H9 (cell line): ENCODE measurements around the gene LCNL1. TPM values are rescaled to one million over a fixed set of nuclear protein-coding genes. Genes with fewer than 3 reads are reported as not detected.

Experiments
- DNase-seq: peaks from one replicate; pipeline ENCODE4 v3.0.0-alpha.2; 2017
- H2AFZ ChIP-seq: one replicate; pipeline ENCODE4 v1.6.1; 2013; ENCODE audit warnings: mild to moderate bottlenecking, low read length, control low read depth, moderate library complexity
- H2AK5ac ChIP-seq: 2 replicates; pipeline ENCODE4 v1.6.1; 2013; ENCODE audit warnings: low read length, control low read depth, mixed read lengths; ENCODE audit not compliant: insufficient read length
- H2BK120ac ChIP-seq: one replicate; pipeline ENCODE4 v1.6.1; 2013; ENCODE audit warnings: low read depth, mild to moderate bottlenecking, low read length, control low read depth, inconsistent platforms; ENCODE audit not compliant: poor library complexity, severe bottlenecking
- H2BK12ac ChIP-seq: 2 replicates; pipeline ENCODE4 v1.6.1; 2013; ENCODE audit warnings: low read length, control low read depth, mixed read lengths, low read depth; ENCODE audit not compliant: insufficient read length
- H2BK15ac ChIP-seq: 2 replicates; pipeline ENCODE4 v1.6.1; 2013; ENCODE audit warnings: low read depth, low read length, control low read depth
- H2BK20ac ChIP-seq: one replicate; pipeline ENCODE4 v1.6.1; 2013; ENCODE audit warnings: low read depth, mild to moderate bottlenecking, low read length, control low read depth, inconsistent platforms; ENCODE audit not compliant: poor library complexity, severe bottlenecking
- H2BK5ac ChIP-seq: 2 replicates; pipeline ENCODE4 v1.6.1; 2013; ENCODE audit warnings: low read length, control low read depth, mixed read lengths; ENCODE audit not compliant: insufficient read length
- H3K14ac ChIP-seq: 2 replicates; pipeline ENCODE4 v1.6.1; 2013; ENCODE audit warnings: low read length, control low read depth; ENCODE audit not compliant: insufficient read depth
- H3K18ac ChIP-seq: 2 replicates; pipeline ENCODE4 v1.6.1; 2013; ENCODE audit warnings: low read depth, mild to moderate bottlenecking, mixed read lengths, low read length, control low read depth; ENCODE audit not compliant: insufficient read length
- H3K23ac ChIP-seq: 2 replicates; pipeline ENCODE4 v1.6.1; 2013; ENCODE audit warnings: low read length, control low read depth, mixed read lengths, low read depth; ENCODE audit not compliant: insufficient read length
- H3K23me2 ChIP-seq: 2 replicates; pipeline ENCODE4 v1.6.1; 2013; ENCODE audit warnings: low read depth, mild to moderate bottlenecking, mixed read lengths, low read length, control low read depth; ENCODE audit not compliant: insufficient read length, poor library complexity, severe bottlenecking
- H3K27ac ChIP-seq: 2 replicates; pipeline ENCODE4 v1.5.1; 2013; ENCODE audit warnings: low read length, control low read depth, mixed read lengths, low read depth; ENCODE audit not compliant: insufficient read length
- H3K27me3 ChIP-seq: 2 replicates; pipeline ENCODE4 v1.6.1; 2013; ENCODE audit warnings: low read length, control low read depth, inconsistent platforms; ENCODE audit not compliant: insufficient read depth
- H3K4ac ChIP-seq: 2 replicates; pipeline ENCODE4 v1.6.1; 2013; ENCODE audit warnings: low read depth, mild to moderate bottlenecking, control low read depth, inconsistent platforms, low read length, moderate library complexity
- H3K4me1 ChIP-seq: 2 replicates; pipeline ENCODE4 v1.6.1; 2013; ENCODE audit warnings: low read length, control low read depth, inconsistent platforms; ENCODE audit not compliant: insufficient read depth
- H3K4me2 ChIP-seq: 2 replicates; pipeline ENCODE4 v1.6.1; 2013; ENCODE audit warnings: low read length, control low read depth, mixed read lengths; ENCODE audit not compliant: insufficient read length, insufficient read depth
- H3K56ac ChIP-seq: 2 replicates; pipeline ENCODE4 v1.6.1; 2013; ENCODE audit warnings: low read depth, mild to moderate bottlenecking, mixed read lengths, low read length, control low read depth; ENCODE audit not compliant: insufficient read length
- H3K79me1 ChIP-seq: 2 replicates; pipeline ENCODE4 v1.6.1; 2013; ENCODE audit warnings: low read depth, mild to moderate bottlenecking, moderate library complexity, low read length, control low read depth, inconsistent platforms; ENCODE audit not compliant: insufficient read depth, poor library complexity, severe bottlenecking
- H3K79me2 ChIP-seq: 2 replicates; pipeline ENCODE4 v1.6.1; 2013; ENCODE audit warnings: low read length, control low read depth, inconsistent platforms; ENCODE audit not compliant: insufficient read depth
- H3K9ac ChIP-seq: 2 replicates; pipeline ENCODE4 v1.6.1; 2013; ENCODE audit warnings: low read length, control low read depth, mixed read lengths; ENCODE audit not compliant: insufficient read length; ENCODE audit errors: extremely low read depth
- H3K9me3 ChIP-seq: one replicate; pipeline ENCODE4 v1.6.1; 2013; ENCODE audit warnings: low read depth, low read length, inconsistent platforms; ENCODE audit not compliant: control insufficient read depth
- H3T11ph ChIP-seq: one replicate; pipeline ENCODE4 v1.6.1; 2013; ENCODE audit warnings: mild to moderate bottlenecking, low read length, control low read depth, inconsistent platforms
- H4K20me1 ChIP-seq: one replicate; pipeline ENCODE4 v1.6.1; 2013; ENCODE audit not compliant: control insufficient read depth, insufficient read length, insufficient read depth
- H4K5ac ChIP-seq: 2 replicates; pipeline ENCODE4 v1.6.1; 2013; ENCODE audit warnings: low read depth, mild to moderate bottlenecking, mixed read lengths, low read length, control low read depth; ENCODE audit not compliant: insufficient read length
- H4K8ac ChIP-seq: replicated peaks from 2 replicates; pipeline ENCODE4 v1.6.1; 2013; ENCODE audit warnings: low read length, control low read depth, mixed read lengths, low read depth; ENCODE audit not compliant: insufficient read length
- H4K91ac ChIP-seq: 2 replicates; pipeline ENCODE4 v1.6.1; 2013; ENCODE audit warnings: low read depth, mild to moderate bottlenecking, moderate library complexity, mixed read lengths, low read length, control low read depth; ENCODE audit not compliant: insufficient read length
- H3K27ac Mint-ChIP-seq, 3 experiments: 2 replicates in 2 of 3; 3 replicates in 1 of 3; pipeline ENCODE4 v1.8.0; 2020 to 2021; ENCODE audit warnings: mixed read lengths in 3 of 3, mild to moderate bottlenecking in 1 of 3, moderate library complexity in 1 of 3
- H3K27me3 Mint-ChIP-seq: 2 replicates; pipeline ENCODE4 v1.8.0; 2021; ENCODE audit warnings: low read depth, mild to moderate bottlenecking, moderate library complexity, mixed read lengths
- H3K36me3 Mint-ChIP-seq, 3 experiments: 2 replicates in 2 of 3; 3 replicates in 1 of 3; pipeline ENCODE4 v1.8.0; 2020 to 2021; ENCODE audit warnings: low read depth in 3 of 3, mixed read lengths in 3 of 3; ENCODE audit not compliant: insufficient read depth in 1 of 3
- H3K4me1 Mint-ChIP-seq, 2 experiments: 2 replicates each; pipeline ENCODE4 v1.8.0; 2020; ENCODE audit warnings: mixed read lengths in 2 of 2
- H3K4me3 Mint-ChIP-seq, 2 experiments: 2 replicates in 1 of 2; 3 replicates in 1 of 2; pipeline ENCODE4 v1.8.0; 2020 to 2021; ENCODE audit warnings: mild to moderate bottlenecking in 2 of 2, mixed read lengths in 2 of 2, moderate library complexity in 1 of 2
- H3K9me3 Mint-ChIP-seq, 2 experiments: 2 replicates in 1 of 2; 3 replicates in 1 of 2; pipeline ENCODE4 v1.8.0; 2020; ENCODE audit warnings: mild to moderate bottlenecking in 2 of 2, mixed read lengths in 2 of 2, moderate library complexity in 1 of 2
- CTCF ChIP-seq: fragments of 200-600 bp; sonication (generic); conservative IDR thresholded peaks from 3 replicates; pipeline ENCODE4 v1.8.0; 2021; ENCODE audit warnings: antibody characterized with exemption, mild to moderate bottlenecking
- WGBS: extraction: QIAGEN DNeasy Blood & Tissue Kit; methylation state at CpG from one replicate; pipeline ENCODE4 v1.1.7; 2013; ENCODE audit warnings: missing lambda C conversion rate, low lambda C conversion rate, mixed read lengths; ENCODE audit not compliant: insufficient read length; ENCODE audit errors: extremely low coverage; 5-methylcytosine and 5-hydroxymethylcytosine counted together
- total RNA-seq: library from RNA; stranded (reverse); gene quantifications from 2 replicates; pipeline ENCODE4 v1.2.1, GENCODE V29; 2021

Gene LCNL1
- total RNA-seq, 1 experiment from 2014 or later = 0.20 TPM

- Histone ChIP-seq H3K14ac (no peak overlapping the region), H2BK120ac (no peak overlapping the region), H3K79me1 (no peaks in the 10 kb centered on the region), H3K9ac (no peak overlapping the region), H3K18ac (no peak overlapping the region), H3K4me2 (no peak overlapping the region), H2BK12ac (no peak overlapping the region), H2BK20ac (no peak overlapping the region), H4K5ac (no peak overlapping the region), H2AFZ (no peak overlapping the region), H4K20me1 (no peaks in the 10 kb centered on the region), H4K91ac (no peak overlapping the region), H3K27me3 (no peaks in the 10 kb centered on the region), H2AK5ac (no peak overlapping the region), H3K23ac (no peak overlapping the region), H3K23me2 (no peaks in the 10 kb centered on the region), H3K4ac (no peak overlapping the region), H2BK5ac (no peak overlapping the region), H4K8ac (no peak overlapping the region), H3K79me2 (no peaks in the 10 kb centered on the region), H3K56ac (no peak overlapping the region), H3K9me3 (no peaks in the 10 kb centered on the region), H3K27ac (no peak overlapping the region), H2BK15ac (no peak overlapping the region), H3T11ph (no peak overlapping the region), H3K4me1 (no peaks in the 10 kb centered on the region)
- Mint-ChIP-seq H3K4me1 (peaks cover 9 to 12% of the 10 kb centered on the region in 2 experiments), H3K9me3 (peaks cover 8 to 9% of the 10 kb centered on the region in 2 experiments), H3K27me3 (peaks cover 15% of the 10 kb centered on the region), H3K36me3 (peaks cover 3 to 6% (median 5%) of the 10 kb centered on the region in 3 experiments; a peak in 5 of 7 replicates), H3K27ac (no peak overlapping the region), H3K4me3 (no peak overlapping the region)
- TF ChIP-seq CTCF = no peak
- WGBS = no CpG with 5 or more reads among the region's 10 CpGs
- DNase-seq = no peak
These were observed 17.6 kb downstream of the LCNL1 start for GRCh38 chr9:137000177-137000930.
